ENCODE measurements around the gene SLC29A1. TPM values are rescaled to one million over a fixed set of nuclear protein-coding genes. Genes with fewer than 3 reads are reported as not detected.
A peak's percentile ranks its signal among the peaks of the same experiment; 100 is the strongest.

The SLC29A1 gene
- total and polyA plus RNA-seq, 11 donors = 48.0 to 319 (median 131) TPM

- Histone ChIP-seq H3K4me1 (peaks cover 2 to 29% (median 16%) of the 10 kb centered on the region in 12 donors), H3K36me3 (no peaks in the 10 kb centered on the region), H3K9me3 (no peaks in the 10 kb centered on the region), H3K27ac (peak overlapping the region; percentile 49 to 89 (median 68)), H3K4me3 (no peak overlapping the region), H3K27me3 (no peaks in the 10 kb centered on the region)
- DNase-seq = peak in 2 of 5 donors; percentile 37 to 43
- TF ChIP-seq POLR2A (IDR thresholded peaks at IDR 0.05) (no peak), CTCF (IDR thresholded peaks at IDR 0.05) (no peak)
- intact Hi-C loops (cut with DNase I) = no loop called here
- WGBS, 4 donors = 57 to 74% (median 67%) methylated on average over 4 of the region's 4 CpGs
- peak; percentile 47 to 81 (median 69) for ATAC-seq
Observed at GRCh38 chr6:44202332-44202971, 20.9 kb upstream of the SLC29A1 start.

GRCh38 chr6:44202972-44203750 lies 20.2 kb upstream of the SLC29A1 start:
- no peak overlapping the region for H3K4me3 ChIP-seq
- ATAC-seq = peak in 1 of 4 donors; percentile 6
- peak overlapping the region; percentile 49 to 89 (median 68) for H3K27ac ChIP-seq
- peaks cover 2 to 29% (median 16%) of the 10 kb centered on the region in 12 donors for H3K4me1 ChIP-seq
- H3K9me3 ChIP-seq = no peaks in the 10 kb centered on the region
- DNase-seq = no peak
- WGBS, 4 donors = 59 to 68% (median 62%) methylated on average over 7 to 11 of the region's 11 CpGs
- TF ChIP-seq CTCF (IDR thresholded peaks at IDR 0.05) (no peak), POLR2A (IDR thresholded peaks at IDR 0.05) (no peak)
- no peaks in the 10 kb centered on the region for H3K36me3 ChIP-seq
- intact Hi-C loops (cut with DNase I) = no loop called here
- no peaks in the 10 kb centered on the region for H3K27me3 ChIP-seq

GRCh38 chr6:44203955-44204354 lies 19.4 kb upstream of the SLC29A1 start:
- no peak overlapping the region for H3K4me3 ChIP-seq
- TF ChIP-seq CTCF (IDR thresholded peaks at IDR 0.05) = no peak
- H3K27me3 ChIP-seq = no peaks in the 10 kb centered on the region
- intact Hi-C loops (cut with DNase I) = no loop called here
- no peak for DNase-seq
- WGBS, 4 donors = 94 to 98% (median 95%) methylated on average over 6 of the region's 6 CpGs
- peak overlapping the region in 5 of 12 donors; percentile 66 to 76 (median 72) for H3K27ac ChIP-seq
- no peak for ATAC-seq
- peaks cover 2 to 29% (median 16%) of the 10 kb centered on the region in 12 donors for H3K4me1 ChIP-seq
- no peaks in the 10 kb centered on the region for H3K36me3 ChIP-seq
- H3K9me3 ChIP-seq = no peaks in the 10 kb centered on the region

GRCh38 chr6:44207966-44208365 lies 15.4 kb upstream of the SLC29A1 start:
- Histone ChIP-seq H3K36me3 (no peaks in the 10 kb centered on the region), H3K27me3 (no peaks in the 10 kb centered on the region), H3K4me1 (peaks cover 2 to 8% (median 6%) of the 10 kb centered on the region in 12 donors), H3K27ac (no peak overlapping the region), H3K4me3 (no peak overlapping the region), H3K9me3 (no peaks in the 10 kb centered on the region)
- intact Hi-C loops (cut with DNase I) = no loop called here
- no peak for TF ChIP-seq CTCF (IDR thresholded peaks at IDR 0.05)
- WGBS, 4 donors = 94 to 97% (median 95%) methylated on average over 6 of the region's 6 CpGs
- ATAC-seq (no peak), DNase-seq (no peak)
